ENCODE data around the gene LIN7B. TPM values are rescaled to one million over a fixed set of nuclear protein-coding genes. Genes with fewer than 3 reads are reported as not detected.

Gene LIN7B
- total RNA-seq, 4 donors from 2014 or later: 53.9 to 62.5 (median 54.7) TPM

GRCh38 chr19:49101160-49101559 is 13.0 kb upstream of the LIN7B start:
- WGBS, 2 donors: 77 to 86% methylated on average over 12 of the region's 12 CpGs
- TF ChIP-seq CTCF (IDR thresholded peaks at IDR 0.05) (no peak), POLR2A (IDR thresholded peaks at IDR 0.05) (no peak)
- H3K4me3 ChIP-seq (ENCODE audit: low read depth, poor library complexity, severe bottlenecking): no peak overlapping the region
- intact Hi-C loops (cut with DNase I; ENCODE audit: low total_unique reads): no loop called here
- no peak for DNase-seq (ENCODE audit: low spot score in 2 of 2)

- intact Hi-C loops (cut with DNase I; ENCODE audit: low total_unique reads): no loop called here
- TF ChIP-seq CTCF (IDR thresholded peaks at IDR 0.05): no peak
- no peak for TF ChIP-seq POLR2A (IDR thresholded peaks at IDR 0.05)
- DNase-seq (ENCODE audit: low spot score in 2 of 2): no peak
- 85% methylated on average over 12 of the region's 12 CpGs for WGBS, 2 donors
- H3K4me3 ChIP-seq (ENCODE audit: low read depth, poor library complexity, severe bottlenecking): no peak overlapping the region
These were observed 11.9 kb upstream of the LIN7B start for GRCh38 chr19:49102303-49102702.

- no peak for TF ChIP-seq POLR2A (IDR thresholded peaks at IDR 0.05)
- no peak for TF ChIP-seq CTCF (IDR thresholded peaks at IDR 0.05)
- intact Hi-C loops (cut with DNase I; ENCODE audit: low total_unique reads): no loop called here
- no peak overlapping the region for H3K4me3 ChIP-seq (ENCODE audit: low read depth, poor library complexity, severe bottlenecking)
- DNase-seq (ENCODE audit: low spot score in 2 of 2): no peak
- WGBS, 2 donors: 78 to 84% methylated on average over 26 to 30 of the region's 33 CpGs
These were observed 10.7 kb upstream of the LIN7B start for GRCh38 chr19:49103331-49104085.

GRCh38 chr19:49104229-49104864 is 9.8 kb upstream of the LIN7B start:
- 81 to 83% methylated on average over 30 of the region's 30 CpGs for WGBS, 2 donors
- intact Hi-C loops (cut with DNase I; ENCODE audit: low total_unique reads): no loop called here
- H3K4me3 ChIP-seq (ENCODE audit: low read depth, poor library complexity, severe bottlenecking): no peak overlapping the region
- TF ChIP-seq POLR2A (IDR thresholded peaks at IDR 0.05) (no peak), CTCF (IDR thresholded peaks at IDR 0.05) (no peak)
- DNase-seq (ENCODE audit: low spot score in 2 of 2): no peak

GRCh38 chr19:49106648-49107135 is 7.5 kb upstream of the LIN7B start:
- no peak for DNase-seq (ENCODE audit: low spot score in 2 of 2)
- 56 to 63% methylated on average over 12 of the region's 12 CpGs for WGBS, 2 donors
- intact Hi-C loops (cut with DNase I; ENCODE audit: low total_unique reads): no loop called here
- TF ChIP-seq POLR2A (IDR thresholded peaks at IDR 0.05) (no peak), CTCF (IDR thresholded peaks at IDR 0.05) (no peak)
- no peak overlapping the region for H3K4me3 ChIP-seq (ENCODE audit: low read depth, poor library complexity, severe bottlenecking)

All from lower leg skin (tissue), 4 donors.